ENCODE data around the gene LSM10. TPM values are rescaled to one million over a fixed set of nuclear protein-coding genes. Genes with fewer than 3 reads are reported as not detected.

Gene LSM10
- total and polyA plus RNA-seq, 2 of the 4 experiments (the other 2 are of a cell fraction): 11.7 to 78.9 TPM

DNA sequence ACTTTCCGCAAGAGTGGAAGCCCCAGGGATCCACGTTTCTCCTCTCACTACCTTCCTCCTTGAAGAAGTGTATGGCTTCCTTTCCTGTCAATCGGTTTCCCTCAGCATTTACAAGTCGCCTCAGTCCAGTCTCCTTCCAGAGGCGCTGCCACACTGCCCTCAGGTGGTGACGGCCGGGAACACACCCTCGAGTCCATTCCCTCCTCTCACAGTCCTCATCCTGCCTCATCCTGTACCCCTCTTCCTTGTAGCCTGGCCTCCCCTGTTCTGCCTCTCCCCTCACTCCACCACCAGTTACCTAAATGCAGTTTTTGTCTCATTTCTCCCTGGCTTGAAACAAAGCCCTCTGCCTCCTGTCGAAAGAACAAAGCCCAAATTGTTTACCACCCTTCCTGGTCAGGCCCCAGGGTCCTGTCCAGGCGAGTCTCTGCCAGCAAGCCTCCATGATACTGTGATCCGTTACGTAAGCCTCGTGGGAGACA, 23.2 kb upstream of the LSM10 start (continued):
- peak; percentile 99 for TF ChIP-seq RAD21 (IDR thresholded peaks at IDR 0.05; ENCODE audit: low read length)

DNA sequence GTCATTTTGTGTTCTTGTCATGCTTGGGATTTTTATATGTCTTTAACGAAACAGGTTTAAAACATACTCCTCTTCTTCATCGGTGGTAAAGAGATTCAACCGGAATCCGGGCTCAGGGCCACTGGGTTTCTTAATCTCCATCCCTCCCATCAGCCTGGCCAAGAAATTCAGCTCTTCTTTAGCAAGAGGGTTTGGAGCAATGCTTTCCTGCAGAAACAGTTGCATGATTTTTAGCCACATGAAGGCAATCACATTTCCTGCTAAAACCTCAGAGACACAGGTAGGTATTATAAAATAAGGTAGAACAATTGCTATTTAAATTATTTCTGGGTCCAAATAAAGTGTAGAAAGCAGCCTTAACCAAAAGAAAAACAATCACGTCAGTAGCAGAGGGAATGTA, 22.7 kb upstream of the LSM10 start:
- Histone ChIP-seq H4K20me1 (ENCODE audit: insufficient read depth, low read length) (no peaks in the 10 kb centered on the region), H3K9me1 (ENCODE audit: insufficient read depth, low read length) (no peaks in the 10 kb centered on the region), H3K9me3 (ENCODE audit: control insufficient read depth, insufficient read depth, low read length) (no peaks in the 10 kb centered on the region), H3K79me1 (ENCODE audit: low read depth in 1 of 2, low read length in 2 of 2) (no peaks in the 10 kb centered on the region), H3K27ac (ENCODE audit: insufficient read depth, low read length) (no peak overlapping the region), H4K91ac (ENCODE audit: insufficient read depth, low read depth, low read length) (no peak overlapping the region), H3K23ac (ENCODE audit: low read depth, low read length) (no peak overlapping the region), H3K4ac (ENCODE audit: low read depth, low read length) (no peak overlapping the region), H2AK9ac (replicated peaks; ENCODE audit: low read depth, low read length, poor library complexity) (peak overlapping the region; percentile 17), H2AK5ac (ENCODE audit: low read depth, low read length) (no peak overlapping the region), H3K14ac (replicated peaks; ENCODE audit: low read depth, low read length) (no peak overlapping the region), H3K36me3 (ENCODE audit: control insufficient read depth, insufficient read depth, low read length) (peaks cover 3% of the 10 kb centered on the region; the same call in 1 of the 2 replicates), H4K8ac (ENCODE audit: low read depth in 2 of 2, low read length in 2 of 2) (no peak overlapping the region), H3K4me3 (ENCODE audit: insufficient read depth, low read depth, low read length) (no peak overlapping the region), H2BK15ac (ENCODE audit: low read depth, low read length) (no peak overlapping the region), H4K5ac (ENCODE audit: low read depth, low read length) (no peak overlapping the region), H3K18ac (ENCODE audit: low read depth, low read length) (no peak overlapping the region), H3K4me2 (ENCODE audit: low read depth, low read length) (no peak overlapping the region), H3K4me1 (ENCODE audit: control insufficient read depth, insufficient read depth, low read length) (peaks cover 5% of the 10 kb centered on the region), H2AFZ (replicated peaks; ENCODE audit: low read length, poor library complexity) (peak overlapping the region; percentile 90), H2BK120ac (ENCODE audit: low read depth, low read length) (no peak overlapping the region), H3K27me3 (ENCODE audit: control insufficient read depth, insufficient read depth, low read length) (no peaks in the 10 kb centered on the region), H3K9ac (ENCODE audit: low read depth, low read length) (no peak overlapping the region), H2BK20ac (ENCODE audit: low read depth, low read length) (no peak overlapping the region), H2BK5ac (ENCODE audit: low read depth, low read length, poor library complexity, severe bottlenecking) (no peak overlapping the region), H3K56ac (ENCODE audit: extremely low read depth, insufficient read depth, low read length) (no peak overlapping the region)
- no CpG with 5 or more reads among the region's 5 CpGs for WGBS, 2 experiments (ENCODE audit: extremely low coverage in 2 of 2, insufficient read length in 1 of 2)
- CTCF ChIA-PET: interaction anchor here (0.6 to 1.7 kb wide), 6 partner anchors 17 to 120 kb away, joined by 3 to 8 read pairs (median 4); partner anchors contain the start of gene OSCP1
- in situ Hi-C loops (cut with MboI; ENCODE audit: low sequenced_read_pairs) (loop anchor here (5.0 to 25.0 kb wide), 2 partner anchors 83 to 308 kb away; no protein-coding TSS in a partner anchor), intact Hi-C loops (cut with micrococcal nuclease) (loop anchor here (1.0 to 5.0 kb wide), 6 partner anchors 33 to 271 kb away; partner anchors contain the start of genes SH3D21, STK40 and TRAPPC3), dilution Hi-C loops (cut with HindIII; ENCODE audit: low sequenced_read_pairs, unreplicated experiment) (no loop called here)
- DNase-seq (no peak), ATAC-seq (ENCODE audit: low read depth) (no peak)
- POLR2A ChIA-PET (ENCODE audit: unreplicated experiment): no interaction called here
- no TSS peak for BruUV-seq (replicated peaks)
- TF ChIP-seq POLR2A (IDR thresholded peaks at IDR 0.05; ENCODE audit: low read depth, low read length) (no peak), CEBPB (IDR thresholded peaks at IDR 0.05; ENCODE audit: low read depth, low read length) (no peak), NFE2L2 (IDR thresholded peaks at IDR 0.05; ENCODE audit: low read depth, low read length) (no peak), CHD1 (IDR thresholded peaks at IDR 0.05; ENCODE audit: low read depth, low read length) (no peak), BHLHE40 (IDR thresholded peaks at IDR 0.05; ENCODE audit: low read depth, low read length) (no peak), RCOR1 (IDR thresholded peaks at IDR 0.05; ENCODE audit: insufficient replicate concordance, low read length) (no peak), SMC3 (IDR thresholded peaks at IDR 0.05; ENCODE audit: low read depth, low read length) (no peak), MXI1 (IDR thresholded peaks at IDR 0.05; ENCODE audit: borderline replicate concordance, low read depth, low read length) (no peak)
- TF ChIP-seq, protein P1, sequence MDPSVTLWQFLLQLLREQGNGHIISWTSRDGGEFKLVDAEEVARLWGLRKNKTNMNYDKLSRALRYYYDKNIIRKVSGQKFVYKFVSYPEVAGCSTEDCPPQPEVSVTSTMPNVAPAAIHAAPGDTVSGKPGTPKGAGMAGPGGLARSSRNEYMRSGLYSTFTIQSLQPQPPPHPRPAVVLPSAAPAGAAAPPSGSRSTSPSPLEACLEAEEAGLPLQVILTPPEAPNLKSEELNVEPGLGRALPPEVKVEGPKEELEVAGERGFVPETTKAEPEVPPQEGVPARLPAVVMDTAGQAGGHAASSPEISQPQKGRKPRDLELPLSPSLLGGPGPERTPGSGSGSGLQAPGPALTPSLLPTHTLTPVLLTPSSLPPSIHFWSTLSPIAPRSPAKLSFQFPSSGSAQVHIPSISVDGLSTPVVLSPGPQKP (IDR thresholded peaks at IDR 0.05; ENCODE audit: borderline replicate concordance, low read depth, low read length): no peak
- TF ChIP-seq, protein P2, sequence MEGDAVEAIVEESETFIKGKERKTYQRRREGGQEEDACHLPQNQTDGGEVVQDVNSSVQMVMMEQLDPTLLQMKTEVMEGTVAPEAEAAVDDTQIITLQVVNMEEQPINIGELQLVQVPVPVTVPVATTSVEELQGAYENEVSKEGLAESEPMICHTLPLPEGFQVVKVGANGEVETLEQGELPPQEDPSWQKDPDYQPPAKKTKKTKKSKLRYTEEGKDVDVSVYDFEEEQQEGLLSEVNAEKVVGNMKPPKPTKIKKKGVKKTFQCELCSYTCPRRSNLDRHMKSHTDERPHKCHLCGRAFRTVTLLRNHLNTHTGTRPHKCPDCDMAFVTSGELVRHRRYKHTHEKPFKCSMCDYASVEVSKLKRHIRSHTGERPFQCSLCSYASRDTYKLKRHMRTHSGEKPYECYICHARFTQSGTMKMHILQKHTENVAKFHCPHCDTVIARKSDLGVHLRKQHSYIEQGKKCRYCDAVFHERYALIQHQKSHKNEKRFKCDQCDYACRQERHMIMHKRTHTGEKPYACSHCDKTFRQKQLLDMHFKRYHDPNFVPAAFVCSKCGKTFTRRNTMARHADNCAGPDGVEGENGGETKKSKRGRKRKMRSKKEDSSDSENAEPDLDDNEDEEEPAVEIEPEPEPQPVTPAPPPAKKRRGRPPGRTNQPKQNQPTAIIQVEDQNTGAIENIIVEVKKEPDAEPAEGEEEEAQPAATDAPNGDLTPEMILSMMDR (conservative IDR thresholded peaks at IDR 0.05; ENCODE audit: low read depth, low read length): no peak
- TF ChIP-seq, protein P3, sequence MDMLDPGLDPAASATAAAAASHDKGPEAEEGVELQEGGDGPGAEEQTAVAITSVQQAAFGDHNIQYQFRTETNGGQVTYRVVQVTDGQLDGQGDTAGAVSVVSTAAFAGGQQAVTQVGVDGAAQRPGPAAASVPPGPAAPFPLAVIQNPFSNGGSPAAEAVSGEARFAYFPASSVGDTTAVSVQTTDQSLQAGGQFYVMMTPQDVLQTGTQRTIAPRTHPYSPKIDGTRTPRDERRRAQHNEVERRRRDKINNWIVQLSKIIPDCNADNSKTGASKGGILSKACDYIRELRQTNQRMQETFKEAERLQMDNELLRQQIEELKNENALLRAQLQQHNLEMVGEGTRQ (IDR thresholded peaks at IDR 0.05; ENCODE audit: low read depth, low read length): no peak
